CD4-positive, alpha-beta memory T cell (primary cell): Measurements from ENCODE around the gene RC3H2. TPM values are rescaled to one million over a fixed set of nuclear protein-coding genes. Genes with fewer than 3 reads are reported as not detected.
A peak's percentile ranks its signal among the peaks of the same experiment; 100 is the strongest.

ENCODE experiments used
- CTCF ChIA-PET: fragments of 350-600 bp; sonication (Branson Sonifier 250); formaldehyde crosslinking; loops from one replicate; lab custom pipeline; 2021; ENCODE audit warnings: inconsistent platforms; ENCODE audit not compliant: partially characterized antibody; lab: Charles Lee
- POLR2A ChIA-PET: fragments of 350-600 bp; sonication (Branson Sonifier 250); formaldehyde crosslinking; loops from one replicate; lab custom pipeline; 2021; ENCODE audit not compliant: partially characterized antibody; lab: Charles Lee
- DNase-seq, 5 donors: peaks; one replicate each; pipeline versions ENCODE4 v3.0.0 to v3.0.0-alpha.2; 2020 to 2022; ENCODE audit warnings: mixed read lengths in 1 of 5
- H3K27ac ChIP-seq: one replicate; pipeline ENCODE4 v1.7.0; 2013; ENCODE audit warnings: low read depth, low read length
- H3K27me3 ChIP-seq: 2 replicates; pipeline ENCODE4 v1.7.0; 2013; ENCODE audit warnings: mild to moderate bottlenecking, low read length, moderate library complexity; ENCODE audit not compliant: insufficient read depth
- H3K36me3 ChIP-seq: 2 replicates; pipeline ENCODE4 v1.7.0; 2013; ENCODE audit warnings: mild to moderate bottlenecking, low read length, moderate library complexity; ENCODE audit not compliant: insufficient read depth
- H3K4me1 ChIP-seq: 2 replicates; pipeline ENCODE4 v1.7.0; 2013; ENCODE audit warnings: mild to moderate bottlenecking, low read length, moderate library complexity; ENCODE audit not compliant: insufficient read depth
- H3K4me3 ChIP-seq, 2 donors: one replicate each; pipeline ENCODE4 v1.7.0; 2013; ENCODE audit warnings: low read length in 2 of 2, mild to moderate bottlenecking in 1 of 2
- H3K9me3 ChIP-seq, 2 donors: one replicate each; pipeline ENCODE4 v1.7.0; 2013; ENCODE audit warnings: low read length in 2 of 2, control low read depth in 1 of 2; ENCODE audit not compliant: control insufficient read depth in 1 of 2
- H3K27ac Mint-ChIP-seq, 7 donors: one replicate each; pipeline ENCODE4 v1.8.0; 2020 to 2021; ENCODE audit warnings: mixed read lengths in 7 of 7, mild to moderate bottlenecking in 6 of 7, inconsistent platforms in 3 of 7, moderate library complexity in 3 of 7
- H3K27me3 Mint-ChIP-seq, 2 donors: one replicate each; pipeline ENCODE4 v1.8.0; 2020 to 2021; ENCODE audit warnings: mixed read lengths in 2 of 2
- H3K36me3 Mint-ChIP-seq, 2 donors: one replicate each; pipeline ENCODE4 v1.8.0; 2020 to 2021; ENCODE audit warnings: mixed read lengths in 2 of 2, inconsistent platforms in 1 of 2, mild to moderate bottlenecking in 1 of 2
- H3K4me1 Mint-ChIP-seq, 4 donors: one replicate each; pipeline ENCODE4 v1.8.0; 2020 to 2021; ENCODE audit warnings: mixed read lengths in 4 of 4, mild to moderate bottlenecking in 1 of 4
- H3K4me3 Mint-ChIP-seq, 8 donors: one replicate each; pipeline ENCODE4 v1.8.0; 2020 to 2021; ENCODE audit warnings: mixed read lengths in 8 of 8, mild to moderate bottlenecking in 7 of 8, moderate library complexity in 6 of 8, inconsistent platforms in 3 of 8
- H3K9me3 Mint-ChIP-seq, 8 donors: one replicate each; pipeline ENCODE4 v1.8.0; 2020 to 2021; ENCODE audit warnings: mixed read lengths in 8 of 8, mild to moderate bottlenecking in 5 of 8, inconsistent platforms in 3 of 8, moderate library complexity in 1 of 8
- intact Hi-C: fragments of 100-400 bp; cut with micrococcal nuclease; formaldehyde crosslinking; loops from one replicate; pipeline ENCODE4 v1.15.1; 2023
- polyA plus RNA-seq, 2 donors: library from polyadenylated mRNA; unstranded; fragments of 300-500 nt; fragmentation: Illumina TruSeq; gene quantifications; one replicate each; pipeline ENCODE4 v1.2.3, GENCODE V29; 2021
- total RNA-seq, 2 experiments: library from RNA; stranded (reverse); gene quantifications; one replicate each; pipeline ENCODE4 v1.2.3, GENCODE V29; 2021

The RC3H2 gene
- total and polyA plus RNA-seq, 4 experiments from 2014 or later: 18.7 to 70.7 (median 47.0) TPM

- no peak overlapping the region for H3K27ac ChIP-seq
- H3K4me3 ChIP-seq: no peak overlapping the region
- DNase-seq: no peak
- Mint-ChIP-seq H3K36me3 (peaks cover 9 to 13% of the 10 kb centered on the region in 2 donors), H3K4me3 (no peak overlapping the region), H3K27me3 (no peaks in the 10 kb centered on the region), H3K27ac (no peak overlapping the region), H3K9me3 (no peaks in the 10 kb centered on the region), H3K4me1 (peaks cover 42 to 63% (median 44%) of the 10 kb centered on the region in 4 donors)
- ChIA-PET CTCF (interaction anchor here (0.9 kb wide), 1 partner anchor 13 kb away, joined by 3 read pairs; no protein-coding TSS in a partner anchor), POLR2A (no interaction called here)
- intact Hi-C loops: loop anchor here (10.0 kb wide), 1 partner anchor 318 kb away; the partner anchor contains the start of gene STRBP
- no peaks in the 10 kb centered on the region for H3K36me3 ChIP-seq
- no peaks in the 10 kb centered on the region for H3K27me3 ChIP-seq
- H3K9me3 ChIP-seq: no peaks in the 10 kb centered on the region
- peaks cover 30% of the 10 kb centered on the region for H3K4me1 ChIP-seq
Observed at GRCh38 chr9:122946461-122947005, 41.4 kb upstream of the RC3H2 start.

GRCh38 chr9:122944960-122945888, 40.1 kb upstream of the RC3H2 start:
- peaks cover 37% of the 10 kb centered on the region for H3K4me1 ChIP-seq
- Mint-ChIP-seq H3K4me1 (peaks cover 45 to 64% (median 48%) of the 10 kb centered on the region in 4 donors), H3K36me3 (peaks cover 9 to 15% of the 10 kb centered on the region in 2 donors), H3K27me3 (no peaks in the 10 kb centered on the region), H3K4me3 (peak overlapping the region in 1 of 8 donors; percentile 4), H3K9me3 (no peaks in the 10 kb centered on the region), H3K27ac (peak overlapping the region in 2 of 7 donors; percentile 3 to 7)
- DNase-seq: no peak
- no peak overlapping the region for H3K27ac ChIP-seq
- ChIA-PET CTCF (no interaction called here), POLR2A (interaction anchor here (1.3 kb wide), 1 partner anchor 128 kb away, joined by 3 read pairs; no protein-coding TSS in a partner anchor)
- H3K9me3 ChIP-seq: no peaks in the 10 kb centered on the region
- no peak overlapping the region for H3K4me3 ChIP-seq
- no peaks in the 10 kb centered on the region for H3K36me3 ChIP-seq
- intact Hi-C loops: loop anchor here (10.0 kb wide), 1 partner anchor 320 kb away; the partner anchor contains the start of gene STRBP
- no peaks in the 10 kb centered on the region for H3K27me3 ChIP-seq

- Histone ChIP-seq H3K36me3 (peaks cover 11% of the 10 kb centered on the region), H3K27ac (peak overlapping the region; percentile 86), H3K9me3 (no peaks in the 10 kb centered on the region), H3K4me1 (peaks cover 26% of the 10 kb centered on the region), H3K27me3 (no peaks in the 10 kb centered on the region), H3K4me3 (peak overlapping the region; percentile 80 to 88)
- DNase-seq: no peak
- Mint-ChIP-seq H3K27me3 (no peaks in the 10 kb centered on the region), H3K27ac (peak overlapping the region; percentile 91 to 98 (median 95)), H3K4me3 (peak overlapping the region; percentile 89 to 98 (median 94)), H3K4me1 (peaks cover 29 to 40% (median 34%) of the 10 kb centered on the region in 4 donors), H3K9me3 (no peaks in the 10 kb centered on the region), H3K36me3 (peaks cover 12 to 17% of the 10 kb centered on the region in 2 donors)
- ChIA-PET POLR2A (interaction anchor here (0.6 to 3.8 kb wide), 13 partner anchors 8 to 113 kb away, joined by 3 to 53 read pairs (median 4); partner anchors contain the start of genes PDCL, RC3H2, ZBTB26 and ZBTB6), CTCF (interaction anchor here (1.3 kb wide), 1 partner anchor 41 kb away, joined by 3 read pairs; no protein-coding TSS in a partner anchor)
- intact Hi-C loops: loop anchor here (10.0 kb wide), 1 partner anchor 323 kb away; the partner anchor contains the start of gene STRBP
Observed at GRCh38 chr9:122941582-122942234, 36.5 kb upstream of the RC3H2 start.

GRCh38 chr9:122940749-122941581, 35.8 kb upstream of the RC3H2 start, which contains the start of gene RABGAP1:
RABGAP1 (plus strand) TSS chr9:122941020; CDS start chr9:122957060, 16,040 bp downstream.
- Histone ChIP-seq H3K27ac (peak within 1 kb of the TSS; percentile 86), H3K27me3 (no peaks in the 10 kb centered on the region), H3K36me3 (peaks cover 17% of the 10 kb centered on the region), H3K9me3 (no peaks in the 10 kb centered on the region), H3K4me1 (peaks cover 26% of the 10 kb centered on the region), H3K4me3 (peak within 1 kb of the TSS; percentile 80 to 88)
- peaks cover 14 to 19% of the 10 kb centered on the region in 2 donors for H3K36me3 Mint-ChIP-seq
- H3K27me3 Mint-ChIP-seq: no peaks in the 10 kb centered on the region
- CTCF ChIA-PET: interaction anchor here (0.6 to 1.3 kb wide), 4 partner anchors 9 to 408 kb away, joined by 3 to 5 read pairs (median 3); partner anchors contain the start of genes ZBTB26 and ZBTB6
- H3K4me3 Mint-ChIP-seq: peak within 1 kb of the TSS; percentile 89 to 98 (median 94)
- DNase-seq: peak; percentile 94 to 99 (median 96)
- H3K27ac Mint-ChIP-seq: peak within 1 kb of the TSS; percentile 91 to 98 (median 95)
- intact Hi-C loops: loop anchor here (1.0 to 10.0 kb wide), 4 partner anchors 10 to 324 kb away; partner anchors contain the start of genes RC3H2, STRBP, ZBTB26 and ZBTB6
- POLR2A ChIA-PET: interaction anchor here (0.6 to 3.8 kb wide), 14 partner anchors 8 to 113 kb away, joined by 3 to 53 read pairs (median 4); partner anchors contain the start of genes PDCL, RC3H2, ZBTB26 and ZBTB6
- H3K4me1 Mint-ChIP-seq: peaks cover 30 to 46% (median 34%) of the 10 kb centered on the region in 4 donors
- no peaks in the 10 kb centered on the region for H3K9me3 Mint-ChIP-seq

GRCh38 chr9:122940454-122940748, 35.2 kb upstream of the RC3H2 start:
- H3K9me3 Mint-ChIP-seq: no peaks in the 10 kb centered on the region
- peaks cover 13 to 19% of the 10 kb centered on the region in 2 donors for H3K36me3 Mint-ChIP-seq
- POLR2A ChIA-PET: interaction anchor here (1.0 to 3.8 kb wide), 9 partner anchors 9 to 112 kb away, joined by 3 to 53 read pairs (median 5); partner anchors contain the start of genes PDCL, RC3H2, ZBTB26 and ZBTB6
- H3K4me1 Mint-ChIP-seq: peaks cover 25 to 42% (median 28%) of the 10 kb centered on the region in 4 donors
- H3K4me3 Mint-ChIP-seq: peak overlapping the region; percentile 75 to 98 (median 90)
- H3K27ac ChIP-seq: peak overlapping the region; percentile 52
- no peaks in the 10 kb centered on the region for H3K27me3 ChIP-seq
- no peaks in the 10 kb centered on the region for H3K27me3 Mint-ChIP-seq
- H3K36me3 ChIP-seq: peaks cover 17% of the 10 kb centered on the region
- H3K9me3 ChIP-seq: no peaks in the 10 kb centered on the region
- no peak for DNase-seq
- peak overlapping the region; percentile 0 to 40 for H3K4me3 ChIP-seq
- peaks cover 26% of the 10 kb centered on the region for H3K4me1 ChIP-seq
- CTCF ChIA-PET: interaction anchor here (0.6 to 1.3 kb wide), 4 partner anchors 9 to 409 kb away, joined by 3 to 5 read pairs (median 3); partner anchors contain the start of genes ZBTB26 and ZBTB6
- intact Hi-C loops: loop anchor here (1.0 to 10.0 kb wide), 4 partner anchors 9 to 324 kb away; partner anchors contain the start of genes RC3H2, STRBP, ZBTB26 and ZBTB6
- H3K27ac Mint-ChIP-seq: peak overlapping the region; percentile 81 to 97 (median 89)
